HPDE6-E6E7 (cell line): ENCODE measurements around the gene NAA10.

ENCODE experiments used
- DNase-seq: peaks from one replicate; pipeline ENCODE4 v3.0.0; 2011; ENCODE audit warnings: missing footprints; ENCODE audit errors: extremely low spot score

NAA10 gene

GRCh38 chrX:153884590-153884989 is 50.2 kb downstream of the NAA10 start:
- peak; percentile 68 for DNase-seq

GRCh38 chrX:153884136-153884535 is 50.7 kb downstream of the NAA10 start:
- DNase-seq = no peak

GRCh38 chrX:153883163-153883843 is 51.5 kb downstream of the NAA10 start:
- no peak for DNase-seq

GRCh38 chrX:153882557-153882956 is 52.3 kb downstream of the NAA10 start:
- no peak for DNase-seq

- no peak for DNase-seq
Observed at GRCh38 chrX:153882086-153882498, 52.7 kb downstream of the NAA10 start.

GRCh38 chrX:153881281-153881680 is 53.6 kb downstream of the NAA10 start:
- no peak for DNase-seq

GRCh38 chrX:153880440-153880815 is 54.4 kb downstream of the NAA10 start:
- DNase-seq = no peak

GRCh38 chrX:153879741-153880439 is 54.9 kb downstream of the NAA10 start:
- no peak for DNase-seq
